ENCODE data around the gene DKK2. TPM values are rescaled to one million over a fixed set of nuclear protein-coding genes. Genes with fewer than 3 reads are reported as not detected.

DKK2 gene
- total and polyA plus RNA-seq, 9 of the 15 experiments (the other 6 are each of a cell fraction or from before 2014, with no cell fraction given), result not detected

DNA sequence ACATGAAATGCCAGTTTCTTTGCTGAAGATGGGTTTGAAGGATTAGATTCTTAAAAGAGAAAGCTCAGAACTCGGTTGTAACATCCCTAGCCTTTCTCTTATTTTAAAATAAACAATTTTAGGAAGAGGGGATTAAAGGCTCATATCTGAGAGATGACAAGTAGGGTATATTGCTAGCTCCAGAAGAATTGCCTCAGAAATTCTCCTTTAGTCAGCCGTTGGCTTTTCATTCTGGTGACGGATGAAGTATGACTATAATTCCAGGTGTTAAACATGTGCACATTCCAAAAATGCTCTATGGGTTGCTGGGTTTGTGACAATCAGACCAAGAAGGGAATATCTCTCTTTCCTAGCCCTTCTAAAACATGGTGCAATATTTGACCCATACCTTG, 17.8 kb downstream of the DKK2 start:
- Histone ChIP-seq H3K4me2 (ENCODE audit: insufficient read depth, low read length) (no peak overlapping the region), H3K4me3 (no peak overlapping the region), H4K20me1 (replicated peaks; ENCODE audit: control insufficient read depth, insufficient read depth, low read length) (no peaks in the 10 kb centered on the region), H3K79me2 (ENCODE audit: control insufficient read depth, insufficient read depth, low read length) (no peaks in the 10 kb centered on the region), H3K27me3 (ENCODE audit: control insufficient read depth in 2 of 2, insufficient read depth in 2 of 2, low read length in 2 of 2) (no peaks in the 10 kb centered on the region), H3K9me3 (replicated peaks; ENCODE audit: control insufficient read depth, insufficient read depth, low read depth, low read length) (no peaks in the 10 kb centered on the region), H3K9ac (ENCODE audit: insufficient read depth in 1 of 2, low read depth in 2 of 2, low read length in 2 of 2) (no peak overlapping the region), H3K36me3 (ENCODE audit: control insufficient read depth, insufficient read depth, low read length) (no peaks in the 10 kb centered on the region), H3K4me1 (replicated peaks in 1 of 2; ENCODE audit: control insufficient read depth in 2 of 2, insufficient read depth in 2 of 2, low read length in 2 of 2) (no peaks in the 10 kb centered on the region), H3K27ac (ENCODE audit: extremely low read depth, low read depth, low read length) (no peak overlapping the region), H2AFZ (ENCODE audit: low read depth, low read length) (no peak overlapping the region), H3K9me1 (ENCODE audit: control insufficient read depth, insufficient read depth, low read length) (no peaks in the 10 kb centered on the region)
- in situ Hi-C loops (cut with MboI), result no loop called here
- FAIRE-seq (no peak), ATAC-seq (no peak), DNase-seq (ENCODE audit: extremely low read depth in 1 of 4, low spot score in 3 of 4) (no peak)
- intact Hi-C loops (cut with micrococcal nuclease), result no loop called here
- BruUV-seq (replicated peaks), result no TSS peak
- 3% methylated on average over 3 of the region's 3 CpGs for WGBS (ENCODE audit: insufficient coverage, low coverage, missing lambda C conversion rate)
- ChIA-PET POLR2A (no interaction called here), CTCF (ENCODE audit: low intra/inter-chr PET ratio) (interaction anchor here (0.6 kb wide), 1 partner anchor 609 kb away, joined by 3 read pairs; no protein-coding TSS in a partner anchor)
- TF ChIP-seq ZNF263 (CRISPR knock-in tag; IDR thresholded peaks at IDR 0.05; ENCODE audit: borderline replicate concordance), result no peak
- no peak for TF ChIP-seq ZEB2 (IDR thresholded peaks at IDR 0.05)
- TF ChIP-seq KLF6 (CRISPR knock-in tag; IDR thresholded peaks at IDR 0.05; ENCODE audit: borderline replicate concordance), result no peak
- TF ChIP-seq DIDO1 (tag; IDR thresholded peaks at IDR 0.05; ENCODE audit: low read depth), result no peak
- TF ChIP-seq ZSCAN32 (CRISPR knock-in tag; IDR thresholded peaks at IDR 0.05), result no peak
- TF ChIP-seq ELF4 (CRISPR knock-in tag; IDR thresholded peaks at IDR 0.05), result no peak
- no peak for TF ChIP-seq TSC22D4 (tag; IDR thresholded peaks at IDR 0.05)
- TF ChIP-seq ZNF121 (CRISPR knock-in tag; conservative IDR thresholded peaks at IDR 0.05), result no peak
- no peak for TF ChIP-seq PTBP1 (IDR thresholded peaks at IDR 0.05; ENCODE audit: low read depth, low read length)
- TF ChIP-seq ZNF830 (CRISPR knock-in tag; IDR thresholded peaks at IDR 0.05), result no peak
- no peak for TF ChIP-seq POLR2AphosphoS2 (IDR thresholded peaks at IDR 0.05; ENCODE audit: low read length)
- TF ChIP-seq, protein P1, sequence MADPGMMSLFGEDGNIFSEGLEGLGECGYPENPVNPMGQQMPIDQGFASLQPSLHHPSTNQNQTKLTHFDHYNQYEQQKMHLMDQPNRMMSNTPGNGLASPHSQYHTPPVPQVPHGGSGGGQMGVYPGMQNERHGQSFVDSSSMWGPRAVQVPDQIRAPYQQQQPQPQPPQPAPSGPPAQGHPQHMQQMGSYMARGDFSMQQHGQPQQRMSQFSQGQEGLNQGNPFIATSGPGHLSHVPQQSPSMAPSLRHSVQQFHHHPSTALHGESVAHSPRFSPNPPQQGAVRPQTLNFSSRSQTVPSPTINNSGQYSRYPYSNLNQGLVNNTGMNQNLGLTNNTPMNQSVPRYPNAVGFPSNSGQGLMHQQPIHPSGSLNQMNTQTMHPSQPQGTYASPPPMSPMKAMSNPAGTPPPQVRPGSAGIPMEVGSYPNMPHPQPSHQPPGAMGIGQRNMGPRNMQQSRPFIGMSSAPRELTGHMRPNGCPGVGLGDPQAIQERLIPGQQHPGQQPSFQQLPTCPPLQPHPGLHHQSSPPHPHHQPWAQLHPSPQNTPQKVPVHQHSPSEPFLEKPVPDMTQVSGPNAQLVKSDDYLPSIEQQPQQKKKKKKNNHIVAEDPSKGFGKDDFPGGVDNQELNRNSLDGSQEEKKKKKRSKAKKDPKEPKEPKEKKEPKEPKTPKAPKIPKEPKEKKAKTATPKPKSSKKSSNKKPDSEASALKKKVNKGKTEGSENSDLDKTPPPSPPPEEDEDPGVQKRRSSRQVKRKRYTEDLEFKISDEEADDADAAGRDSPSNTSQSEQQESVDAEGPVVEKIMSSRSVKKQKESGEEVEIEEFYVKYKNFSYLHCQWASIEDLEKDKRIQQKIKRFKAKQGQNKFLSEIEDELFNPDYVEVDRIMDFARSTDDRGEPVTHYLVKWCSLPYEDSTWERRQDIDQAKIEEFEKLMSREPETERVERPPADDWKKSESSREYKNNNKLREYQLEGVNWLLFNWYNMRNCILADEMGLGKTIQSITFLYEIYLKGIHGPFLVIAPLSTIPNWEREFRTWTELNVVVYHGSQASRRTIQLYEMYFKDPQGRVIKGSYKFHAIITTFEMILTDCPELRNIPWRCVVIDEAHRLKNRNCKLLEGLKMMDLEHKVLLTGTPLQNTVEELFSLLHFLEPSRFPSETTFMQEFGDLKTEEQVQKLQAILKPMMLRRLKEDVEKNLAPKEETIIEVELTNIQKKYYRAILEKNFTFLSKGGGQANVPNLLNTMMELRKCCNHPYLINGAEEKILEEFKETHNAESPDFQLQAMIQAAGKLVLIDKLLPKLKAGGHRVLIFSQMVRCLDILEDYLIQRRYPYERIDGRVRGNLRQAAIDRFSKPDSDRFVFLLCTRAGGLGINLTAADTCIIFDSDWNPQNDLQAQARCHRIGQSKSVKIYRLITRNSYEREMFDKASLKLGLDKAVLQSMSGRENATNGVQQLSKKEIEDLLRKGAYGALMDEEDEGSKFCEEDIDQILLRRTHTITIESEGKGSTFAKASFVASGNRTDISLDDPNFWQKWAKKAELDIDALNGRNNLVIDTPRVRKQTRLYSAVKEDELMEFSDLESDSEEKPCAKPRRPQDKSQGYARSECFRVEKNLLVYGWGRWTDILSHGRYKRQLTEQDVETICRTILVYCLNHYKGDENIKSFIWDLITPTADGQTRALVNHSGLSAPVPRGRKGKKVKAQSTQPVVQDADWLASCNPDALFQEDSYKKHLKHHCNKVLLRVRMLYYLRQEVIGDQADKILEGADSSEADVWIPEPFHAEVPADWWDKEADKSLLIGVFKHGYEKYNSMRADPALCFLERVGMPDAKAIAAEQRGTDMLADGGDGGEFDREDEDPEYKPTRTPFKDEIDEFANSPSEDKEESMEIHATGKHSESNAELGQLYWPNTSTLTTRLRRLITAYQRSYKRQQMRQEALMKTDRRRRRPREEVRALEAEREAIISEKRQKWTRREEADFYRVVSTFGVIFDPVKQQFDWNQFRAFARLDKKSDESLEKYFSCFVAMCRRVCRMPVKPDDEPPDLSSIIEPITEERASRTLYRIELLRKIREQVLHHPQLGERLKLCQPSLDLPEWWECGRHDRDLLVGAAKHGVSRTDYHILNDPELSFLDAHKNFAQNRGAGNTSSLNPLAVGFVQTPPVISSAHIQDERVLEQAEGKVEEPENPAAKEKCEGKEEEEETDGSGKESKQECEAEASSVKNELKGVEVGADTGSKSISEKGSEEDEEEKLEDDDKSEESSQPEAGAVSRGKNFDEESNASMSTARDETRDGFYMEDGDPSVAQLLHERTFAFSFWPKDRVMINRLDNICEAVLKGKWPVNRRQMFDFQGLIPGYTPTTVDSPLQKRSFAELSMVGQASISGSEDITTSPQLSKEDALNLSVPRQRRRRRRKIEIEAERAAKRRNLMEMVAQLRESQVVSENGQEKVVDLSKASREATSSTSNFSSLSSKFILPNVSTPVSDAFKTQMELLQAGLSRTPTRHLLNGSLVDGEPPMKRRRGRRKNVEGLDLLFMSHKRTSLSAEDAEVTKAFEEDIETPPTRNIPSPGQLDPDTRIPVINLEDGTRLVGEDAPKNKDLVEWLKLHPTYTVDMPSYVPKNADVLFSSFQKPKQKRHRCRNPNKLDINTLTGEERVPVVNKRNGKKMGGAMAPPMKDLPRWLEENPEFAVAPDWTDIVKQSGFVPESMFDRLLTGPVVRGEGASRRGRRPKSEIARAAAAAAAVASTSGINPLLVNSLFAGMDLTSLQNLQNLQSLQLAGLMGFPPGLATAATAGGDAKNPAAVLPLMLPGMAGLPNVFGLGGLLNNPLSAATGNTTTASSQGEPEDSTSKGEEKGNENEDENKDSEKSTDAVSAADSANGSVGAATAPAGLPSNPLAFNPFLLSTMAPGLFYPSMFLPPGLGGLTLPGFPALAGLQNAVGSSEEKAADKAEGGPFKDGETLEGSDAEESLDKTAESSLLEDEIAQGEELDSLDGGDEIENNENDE (IDR thresholded peaks at IDR 0.05; ENCODE audit: low read depth, low read length), result no peak
- no peak for TF ChIP-seq CBX8 (IDR thresholded peaks at IDR 0.05; ENCODE audit: borderline replicate concordance, extremely low read depth, low read depth, low read length, poor library complexity, severe bottlenecking)
